SHP77 (cell line): ENCODE data around the gene FXR2.

Source experiments
- DNase-seq, 2 experiments: peaks; one replicate each; lab custom pipeline; 2025; lab: John Stamatoyannopoulos, UW

FXR2 gene

DNA sequence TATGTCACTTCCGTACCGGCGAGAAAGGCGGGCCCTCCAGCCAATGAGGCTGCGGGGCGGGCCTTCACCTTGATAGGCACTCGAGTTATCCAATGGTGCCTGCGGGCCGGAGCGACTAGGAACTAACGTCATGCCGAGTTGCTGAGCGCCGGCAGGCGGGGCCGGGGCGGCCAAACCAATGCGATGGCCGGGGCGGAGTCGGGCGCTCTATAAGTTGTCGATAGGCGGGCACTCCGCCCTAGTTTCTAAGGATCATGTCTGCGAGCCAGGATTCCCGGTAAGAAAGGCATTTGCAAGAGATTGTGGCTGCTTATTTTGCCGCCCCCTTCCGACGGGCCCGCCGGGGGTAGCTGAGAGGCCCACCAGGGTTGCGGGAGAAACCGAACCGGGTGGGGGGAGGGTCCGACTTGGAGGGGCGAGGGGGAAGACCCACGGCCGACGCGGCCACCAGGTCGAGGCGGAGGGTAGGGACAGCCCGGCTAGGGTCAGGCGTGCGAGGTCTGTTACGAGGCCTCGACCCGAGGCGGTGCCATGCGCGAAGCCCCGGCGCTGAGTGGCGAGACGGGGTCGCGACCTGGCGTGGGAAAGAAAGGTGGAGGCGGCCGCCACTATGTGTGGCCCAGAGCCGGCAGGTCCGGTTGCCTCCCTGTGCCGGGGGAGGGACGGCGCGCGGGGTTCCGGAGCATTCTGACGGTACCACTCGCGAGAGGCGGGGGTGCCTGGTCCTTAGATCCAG is 41.9 kb downstream of the FXR2 start:
- DNase-seq = peak; percentile 100

DNA sequence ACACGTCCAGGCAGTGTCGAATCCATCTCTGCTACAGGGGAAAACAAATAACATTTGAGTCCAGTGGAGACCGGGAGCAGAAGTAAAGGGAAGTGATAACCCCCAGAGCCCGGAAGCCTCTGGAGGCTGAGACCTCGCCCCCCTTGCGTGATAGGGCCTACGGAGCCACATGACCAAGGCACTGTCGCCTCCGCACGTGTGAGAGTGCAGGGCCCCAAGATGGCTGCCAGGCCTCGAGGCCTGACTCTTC is 42.4 kb downstream of the FXR2 start:
- no peak for DNase-seq

DNA sequence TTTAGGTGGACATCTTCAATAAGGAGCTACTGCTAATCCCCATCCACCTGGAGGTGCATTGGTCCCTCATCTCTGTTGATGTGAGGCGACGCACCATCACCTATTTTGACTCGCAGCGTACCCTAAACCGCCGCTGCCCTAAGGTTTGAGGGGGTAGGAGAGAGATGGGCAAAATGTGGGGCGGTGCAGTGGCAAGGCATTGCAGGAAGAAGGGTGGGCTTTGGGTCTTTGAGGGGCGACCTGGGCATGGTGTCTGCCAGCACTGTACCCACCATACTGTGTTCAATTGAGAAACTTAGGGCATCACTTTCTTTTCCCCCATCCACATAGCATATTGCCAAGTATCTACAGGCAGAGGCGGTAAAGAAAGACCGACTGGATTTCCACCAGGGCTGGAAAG is 44.3 kb downstream of the FXR2 start:
- no peak for DNase-seq

DNA sequence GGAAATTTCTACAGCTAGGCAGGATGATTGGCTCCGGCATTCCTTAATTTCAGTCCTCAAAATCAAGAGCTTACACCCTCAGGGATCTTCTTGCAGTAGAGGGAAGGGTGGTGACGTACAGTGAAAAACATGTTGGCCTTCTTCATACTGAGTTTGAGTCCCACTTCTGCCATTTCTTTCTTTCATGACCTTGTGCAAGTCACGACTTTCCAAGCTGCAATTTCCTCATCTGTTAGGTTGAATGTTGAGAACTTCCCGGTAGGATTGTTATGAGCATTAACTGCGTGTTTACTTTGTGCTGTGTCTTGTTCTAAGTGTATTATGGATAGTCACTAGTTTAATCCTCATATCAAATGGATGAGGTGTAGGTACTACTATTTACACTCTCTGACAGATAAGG is 45.1 kb downstream of the FXR2 start:
- DNase-seq = no peak

DNA sequence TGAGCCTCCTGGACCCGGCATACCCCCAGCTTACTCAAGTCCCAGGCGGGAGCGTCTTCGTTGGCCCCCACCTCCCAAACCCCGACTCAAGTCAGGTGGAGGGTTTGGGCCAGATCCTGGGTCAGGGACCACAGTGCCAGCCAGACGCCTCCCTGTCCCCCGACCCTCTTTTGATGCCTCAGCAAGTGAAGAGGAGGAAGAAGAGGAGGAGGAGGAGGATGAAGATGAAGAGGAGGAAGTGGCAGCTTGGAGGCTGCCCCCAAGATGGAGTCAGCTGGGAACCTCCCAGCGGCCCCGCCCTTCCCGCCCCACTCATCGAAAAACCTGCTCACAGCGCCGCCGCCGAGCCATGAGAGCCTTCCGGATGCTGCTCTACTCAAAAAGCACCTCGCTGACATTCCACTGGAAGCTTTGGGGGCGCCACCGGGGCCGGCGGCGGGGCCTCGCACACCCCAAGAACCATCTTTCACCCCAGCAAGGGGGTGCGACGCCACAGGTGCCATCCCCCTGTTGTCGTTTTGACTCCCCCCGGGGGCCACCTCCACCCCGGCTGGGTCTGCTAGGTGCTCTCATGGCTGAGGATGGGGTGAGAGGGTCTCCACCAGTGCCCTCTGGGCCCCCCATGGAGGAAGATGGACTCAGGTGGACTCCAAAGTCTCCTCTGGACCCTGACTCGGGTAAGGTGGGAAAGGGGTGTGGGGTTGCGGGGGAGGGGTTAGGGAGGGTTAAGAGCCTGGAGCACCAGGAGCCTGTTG is 51.4 kb downstream of the FXR2 start:
- DNase-seq = no peak

DNA sequence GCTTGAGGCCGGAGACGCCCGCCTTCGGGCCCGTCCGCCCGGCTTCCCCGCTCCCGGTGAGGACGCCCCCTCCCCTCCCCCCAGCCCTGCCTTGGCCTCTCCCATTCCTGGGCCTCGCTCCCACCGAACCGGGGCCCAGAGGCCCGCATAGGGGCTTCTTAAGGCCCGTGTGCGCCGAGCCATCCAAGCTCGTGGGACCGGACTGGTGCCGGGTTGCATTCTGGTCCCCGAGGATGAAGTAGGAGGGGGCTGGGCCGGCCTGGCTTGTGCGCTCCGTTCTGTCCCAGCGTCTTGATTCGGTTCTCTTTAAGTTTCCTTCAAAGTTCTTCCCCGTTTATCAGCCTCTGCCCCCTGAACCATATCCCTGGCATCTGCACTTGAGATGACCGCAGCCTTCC is 52.5 kb downstream of the FXR2 start:
- DNase-seq = no peak

DNA sequence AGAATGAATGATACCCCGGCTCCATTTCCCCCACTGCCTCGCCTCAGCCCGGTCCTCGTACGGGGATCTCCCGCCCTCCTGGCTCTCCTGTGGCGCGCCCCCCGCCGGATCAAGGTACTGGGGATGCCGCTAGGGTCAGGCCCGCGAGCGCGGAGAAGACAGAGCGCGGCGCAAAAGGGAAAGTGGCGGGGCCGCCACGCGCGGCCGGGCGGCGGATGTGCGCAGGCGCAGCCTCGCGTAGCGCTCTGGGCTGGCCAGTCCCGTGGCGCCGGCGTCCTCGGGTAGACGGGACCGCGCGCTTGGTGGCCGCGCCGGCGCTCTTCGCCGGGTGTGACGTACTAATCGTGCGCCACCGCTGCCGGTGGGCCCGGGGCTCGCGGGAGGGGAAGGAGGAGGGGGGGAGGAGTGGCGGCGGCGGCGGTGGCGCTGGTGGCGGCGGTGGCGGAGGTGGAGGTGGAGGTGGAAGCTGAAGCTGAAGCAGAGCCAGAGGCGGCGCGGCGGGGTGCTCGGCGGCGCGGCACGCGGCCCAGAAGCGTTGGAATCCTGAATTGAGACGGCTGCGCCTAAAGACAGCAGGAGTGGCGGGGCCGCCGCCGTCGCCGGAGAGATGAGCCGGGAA is 53.0 kb downstream of the FXR2 start, which contains the start of gene SENP3:
Gene SENP3 (plus strand): TSS at position 331 of the 619 bp plus-strand sequence. CDS start 1,158 bp downstream, outside the sequence.
- peak; percentile 86 to 93 for DNase-seq

DNA sequence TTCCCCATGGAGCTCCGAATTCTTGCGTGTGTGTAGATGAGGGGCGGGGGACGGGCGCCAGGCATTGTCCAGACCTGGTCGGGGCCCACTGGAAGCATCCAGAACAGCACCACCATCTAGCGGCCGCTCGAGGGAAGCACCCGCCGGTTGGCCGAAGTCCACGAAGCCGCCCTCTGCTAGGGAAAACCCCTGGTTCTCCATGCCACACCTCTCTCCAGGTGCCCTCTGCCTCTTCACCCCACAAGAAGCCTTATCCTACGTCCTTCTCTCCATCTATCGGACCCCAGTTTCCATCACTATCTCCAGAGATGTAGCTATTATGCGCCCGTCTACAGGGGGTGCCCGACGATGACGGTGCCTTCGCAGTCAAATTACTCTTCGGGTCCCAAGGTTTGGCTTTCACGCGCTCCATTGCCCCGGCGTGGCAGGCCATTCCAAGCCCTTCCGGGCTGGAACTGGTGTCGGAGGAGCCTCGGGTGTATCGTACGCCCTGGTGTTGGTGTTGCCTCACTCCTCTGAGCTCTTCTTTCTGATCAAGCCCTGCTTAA is 53.6 kb downstream of the FXR2 start:
- DNase-seq = peak; percentile 88 to 92

DNA sequence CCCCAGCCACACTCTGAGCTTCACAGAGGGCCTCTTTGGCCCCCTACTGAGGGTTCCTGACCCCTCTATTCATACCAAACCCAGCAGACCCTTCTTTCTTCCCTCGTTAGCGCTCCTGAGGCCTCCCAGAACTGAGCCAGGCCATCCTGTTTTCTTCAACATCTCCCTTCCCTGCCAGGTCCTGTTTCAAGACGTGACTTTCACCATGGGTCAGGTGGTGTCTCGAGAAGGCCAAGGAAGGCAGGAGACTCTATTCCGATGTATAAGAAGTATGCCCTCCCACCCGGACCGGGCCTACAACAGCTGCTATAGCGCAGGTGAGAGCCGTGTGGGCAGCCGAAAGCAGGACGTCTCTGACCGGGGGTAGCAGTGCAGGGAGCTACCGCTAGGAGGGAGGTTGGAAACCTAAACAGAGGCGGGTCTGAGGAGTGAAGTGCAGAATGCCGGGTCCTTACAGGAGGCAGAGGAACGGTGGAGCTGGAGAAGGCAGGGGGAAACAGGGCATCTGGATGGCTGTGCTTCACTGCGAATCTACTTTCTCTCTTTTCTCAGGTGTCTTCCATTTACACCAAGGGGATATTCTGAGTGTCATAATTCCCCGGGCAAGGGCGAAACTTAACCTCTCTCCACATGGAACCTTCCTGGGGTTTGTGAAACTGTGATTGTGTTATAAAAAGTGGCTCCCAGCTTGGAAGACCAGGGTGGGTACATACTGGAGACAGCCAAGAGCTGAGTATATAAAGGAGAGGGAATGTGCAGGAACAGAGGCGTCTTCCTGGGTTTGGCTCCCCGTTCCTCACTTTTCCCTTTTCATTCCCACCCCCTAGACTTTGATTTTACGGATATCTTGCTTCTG is 54.3 kb downstream of the FXR2 start:
- DNase-seq = peak; percentile 86 to 91

DNA sequence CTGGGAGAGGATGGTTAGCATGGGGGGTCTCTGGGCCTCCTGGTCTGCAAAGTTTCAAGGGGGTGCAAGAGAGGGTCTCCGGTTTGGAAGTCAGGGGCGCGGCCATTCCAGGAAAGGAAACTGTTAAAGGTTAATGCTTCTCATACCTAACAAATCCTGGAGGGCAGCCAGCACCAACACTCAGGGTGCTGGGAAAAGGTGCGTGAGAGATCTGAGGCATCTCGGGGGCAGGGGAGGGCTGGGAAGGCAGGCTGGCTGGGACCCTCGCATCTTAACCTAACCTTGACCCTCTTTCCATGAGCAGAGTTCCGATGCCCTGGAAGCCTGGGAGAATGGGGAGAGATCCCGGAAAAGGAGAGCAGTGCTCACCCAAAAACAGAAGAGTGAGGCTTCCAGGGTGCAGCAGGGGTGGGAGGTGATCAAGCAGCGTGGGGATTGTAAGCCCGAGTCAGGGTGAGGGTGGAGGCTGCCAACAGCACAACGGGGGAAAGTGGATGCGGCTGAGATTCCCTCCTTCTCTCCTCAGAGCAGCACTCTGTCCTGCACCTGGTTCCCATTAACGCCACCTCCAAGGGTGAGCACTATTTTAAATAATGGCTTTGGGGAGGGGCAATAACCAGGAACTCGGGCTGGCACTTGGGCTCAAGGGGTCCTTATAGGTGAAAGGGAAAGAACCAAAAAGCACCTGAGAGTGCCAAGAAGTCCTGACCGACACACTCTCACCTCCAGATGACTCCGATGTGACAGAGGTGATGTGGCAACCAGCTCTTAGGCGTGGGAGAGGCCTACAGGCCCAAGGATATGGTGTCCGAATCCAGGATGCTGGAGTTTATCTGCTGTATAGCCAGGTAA is 55.2 kb downstream of the FXR2 start:
- peak in 1 of 2 experiments; percentile 25 for DNase-seq

DNA sequence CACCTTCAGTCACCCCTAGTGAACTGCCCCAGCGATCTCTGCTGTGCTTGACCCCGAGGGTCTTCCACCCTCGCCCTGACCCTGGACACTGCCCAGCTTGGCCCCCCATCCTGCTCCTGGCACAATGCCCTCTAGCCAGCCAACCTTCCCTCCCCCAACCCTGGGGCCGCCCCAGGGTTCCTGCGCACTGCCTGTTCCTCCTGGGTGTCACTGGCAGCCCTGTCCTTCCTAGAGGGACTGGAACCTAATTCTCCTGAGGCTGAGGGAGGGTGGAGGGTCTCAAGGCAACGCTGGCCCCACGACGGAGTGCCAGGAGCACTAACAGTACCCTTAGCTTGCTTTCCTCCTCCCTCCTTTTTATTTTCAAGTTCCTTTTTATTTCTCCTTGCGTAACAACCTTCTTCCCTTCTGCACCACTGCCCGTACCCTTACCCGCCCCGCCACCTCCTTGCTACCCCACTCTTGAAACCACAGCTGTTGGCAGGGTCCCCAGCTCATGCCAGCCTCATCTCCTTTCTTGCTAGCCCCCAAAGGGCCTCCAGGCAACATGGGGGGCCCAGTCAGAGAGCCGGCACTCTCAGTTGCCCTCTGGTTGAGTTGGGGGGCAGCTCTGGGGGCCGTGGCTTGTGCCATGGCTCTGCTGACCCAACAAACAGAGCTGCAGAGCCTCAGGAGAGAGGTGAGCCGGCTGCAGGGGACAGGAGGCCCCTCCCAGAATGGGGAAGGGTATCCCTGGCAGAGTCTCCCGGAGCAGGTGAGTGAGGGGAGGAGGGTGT is 56.0 kb downstream of the FXR2 start, which contains the start of gene TNFSF13:
Gene TNFSF13 (plus strand): TSS at position 207 of the 776 bp plus-strand sequence. CDS start 290 bp downstream, at position 497.
- peak in 1 of 2 experiments; percentile 32 for DNase-seq

DNA sequence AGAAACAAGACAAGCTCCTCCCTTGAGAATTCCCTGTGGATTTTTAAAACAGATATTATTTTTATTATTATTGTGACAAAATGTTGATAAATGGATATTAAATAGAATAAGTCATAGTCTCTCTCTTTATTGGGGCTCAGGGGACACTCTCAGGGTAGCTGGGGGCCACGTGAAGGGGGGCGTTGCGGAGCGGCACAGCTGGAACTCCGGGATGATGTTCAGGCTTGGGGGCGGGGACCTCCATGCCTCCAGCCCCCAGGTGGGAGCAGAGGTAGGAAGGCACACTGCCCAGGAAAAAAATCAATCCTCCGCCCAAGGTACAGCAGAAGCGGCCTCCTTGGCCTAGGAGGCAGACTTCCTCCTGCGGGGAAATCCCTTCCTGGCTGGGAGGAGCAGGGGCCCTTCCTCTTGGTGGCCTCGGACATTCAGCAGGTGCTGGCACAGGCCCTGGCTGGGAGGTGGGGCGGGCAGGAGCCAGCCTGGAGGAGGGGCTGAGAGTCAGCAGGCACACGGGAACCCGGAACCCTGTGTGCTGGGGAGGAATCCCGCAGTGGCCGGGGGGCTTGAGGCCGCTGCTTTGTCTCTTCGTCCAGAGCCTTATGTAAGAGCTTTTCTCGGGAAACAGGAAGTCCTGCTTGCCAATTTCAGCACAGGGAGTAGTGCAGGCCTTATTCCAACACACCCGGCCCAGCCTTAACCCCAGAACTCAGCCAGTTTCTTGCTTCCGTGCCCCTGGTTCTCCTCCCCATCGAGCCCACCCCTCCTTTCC is 56.7 kb downstream of the FXR2 start:
- peak; percentile 86 to 90 for DNase-seq

DNA sequence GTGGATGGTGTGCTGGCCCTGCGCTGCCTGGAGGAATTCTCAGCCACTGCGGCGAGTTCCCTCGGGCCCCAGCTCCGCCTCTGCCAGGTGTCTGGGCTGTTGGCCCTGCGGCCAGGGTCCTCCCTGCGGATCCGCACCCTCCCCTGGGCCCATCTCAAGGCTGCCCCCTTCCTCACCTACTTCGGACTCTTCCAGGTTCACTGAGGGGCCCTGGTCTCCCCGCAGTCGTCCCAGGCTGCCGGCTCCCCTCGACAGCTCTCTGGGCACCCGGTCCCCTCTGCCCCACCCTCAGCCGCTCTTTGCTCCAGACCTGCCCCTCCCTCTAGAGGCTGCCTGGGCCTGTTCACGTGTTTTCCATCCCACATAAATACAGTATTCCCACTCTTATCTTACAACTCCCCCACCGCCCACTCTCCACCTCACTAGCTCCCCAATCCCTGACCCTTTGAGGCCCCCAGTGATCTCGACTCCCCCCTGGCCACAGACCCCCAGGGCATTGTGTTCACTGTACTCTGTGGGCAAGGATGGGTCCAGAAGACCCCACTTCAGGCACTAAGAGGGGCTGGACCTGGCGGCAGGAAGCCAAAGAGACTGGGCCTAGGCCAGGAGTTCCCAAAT is 57.4 kb downstream of the FXR2 start:
- DNase-seq = no peak

DNA sequence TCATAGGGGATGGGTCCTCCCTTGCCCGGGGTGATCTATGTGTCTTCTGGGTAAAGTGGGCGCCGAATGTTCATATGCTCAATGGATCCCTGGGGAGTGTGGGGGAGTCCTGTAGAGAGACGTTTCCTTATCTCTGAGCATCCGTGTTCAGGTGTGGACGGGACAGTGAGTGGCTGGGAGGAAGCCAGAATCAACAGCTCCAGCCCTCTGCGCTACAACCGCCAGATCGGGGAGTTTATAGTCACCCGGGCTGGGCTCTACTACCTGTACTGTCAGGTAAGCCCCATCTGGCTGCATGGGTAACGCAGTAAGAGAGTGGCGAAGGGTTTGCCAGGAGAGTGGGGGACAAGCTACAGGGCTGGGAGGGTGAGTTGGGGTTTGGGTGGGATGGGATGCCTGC is 58.1 kb downstream of the FXR2 start:
- DNase-seq = no peak

DNA sequence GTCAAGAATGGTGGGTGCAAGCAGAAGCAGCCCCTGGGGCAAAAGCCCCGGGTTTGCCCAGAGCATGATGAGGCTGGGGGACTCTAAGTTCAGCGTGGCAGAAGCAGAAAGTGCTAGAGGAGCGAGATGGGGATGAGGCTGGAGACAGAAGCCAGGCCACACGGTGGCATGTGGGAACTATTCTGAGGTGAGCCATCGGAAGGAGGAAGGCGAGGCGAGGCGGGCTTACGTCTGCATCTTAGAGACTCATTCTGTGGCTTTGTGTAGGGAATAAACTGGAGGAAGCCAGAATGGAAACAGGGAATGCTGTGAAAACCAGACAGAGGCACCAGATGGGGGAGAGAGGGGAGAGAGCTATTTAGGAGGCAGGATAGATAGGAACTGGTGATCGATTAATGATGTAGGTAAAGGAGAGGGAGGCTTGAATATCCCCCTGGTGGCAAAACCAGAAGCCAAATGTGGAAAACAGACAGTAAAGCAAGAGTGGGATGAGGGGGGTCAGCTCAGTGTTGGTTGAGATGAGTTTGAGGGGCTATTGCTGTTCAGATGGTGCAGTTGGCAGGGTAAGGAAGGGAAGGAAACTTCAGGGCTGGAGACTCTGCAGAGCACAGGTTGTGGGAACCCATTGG is 59.3 kb downstream of the FXR2 start:
- DNase-seq = no peak

DNA sequence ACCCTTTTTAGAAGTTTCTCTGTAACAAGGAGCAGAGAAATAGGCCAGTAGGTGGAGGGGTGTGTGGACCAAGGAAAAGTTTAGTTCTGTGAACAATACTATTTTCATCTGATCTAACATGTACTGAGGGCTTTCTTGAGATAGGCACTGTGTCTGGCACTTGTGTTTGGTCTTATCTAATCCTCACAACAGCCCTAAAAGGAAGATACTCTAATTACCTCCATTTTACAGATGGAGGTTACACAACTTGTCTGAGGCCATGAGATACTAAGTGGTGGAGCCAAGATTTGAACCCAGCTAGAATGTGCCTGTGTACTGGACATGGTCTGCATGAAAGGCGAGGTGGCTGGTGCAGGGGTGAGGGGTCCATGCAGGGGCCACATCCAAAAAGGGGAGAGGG is 61.3 kb downstream of the FXR2 start:
- no peak for DNase-seq

DNA sequence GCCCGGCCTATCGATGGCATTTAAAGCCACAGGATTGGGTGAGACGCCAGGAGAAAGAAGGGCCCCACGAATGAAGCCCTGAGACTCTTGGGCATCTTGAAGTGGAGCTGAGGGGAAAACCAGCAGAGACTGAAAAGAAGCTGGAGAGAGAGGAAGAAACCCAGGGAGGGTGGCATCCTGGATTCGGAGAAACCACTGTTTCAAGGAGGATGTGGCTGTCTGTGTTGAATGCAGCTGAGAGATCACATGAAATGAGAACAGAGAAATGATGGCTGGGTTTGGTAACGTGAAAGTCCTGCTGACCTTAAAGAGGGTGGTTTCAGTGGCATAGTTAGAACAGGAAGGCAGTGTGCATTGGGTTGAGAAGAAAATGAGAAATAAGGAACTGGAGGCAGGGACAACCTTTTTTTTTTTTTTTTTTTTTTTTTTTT is 62.1 kb downstream of the FXR2 start:
- no peak for DNase-seq

DNA sequence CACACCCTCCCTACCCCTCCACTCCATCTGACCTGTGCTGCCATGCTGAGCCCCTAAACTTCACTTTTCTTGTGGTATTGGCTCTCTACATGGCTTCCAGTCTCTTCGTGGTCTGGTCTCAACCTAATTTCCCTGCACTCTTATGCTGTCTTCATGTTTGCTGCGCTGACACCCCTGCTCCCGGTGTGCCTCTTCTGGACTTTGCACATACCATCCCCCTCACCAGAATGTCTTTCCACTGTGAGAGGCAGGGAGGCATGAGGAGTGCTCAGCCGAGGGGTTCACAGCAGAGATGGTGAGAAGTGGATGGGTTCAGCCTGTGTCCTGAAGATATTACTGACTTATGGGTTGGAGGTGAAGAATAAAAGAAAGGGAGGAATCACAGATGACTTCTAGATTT is 63.3 kb downstream of the FXR2 start:
- DNase-seq = no peak
